AG08395 (cell line): ENCODE results near the gene CER1.
"Not testable (repeated sequence)": the region's sequence is repeated elsewhere in the genome, so short reads cannot be mapped to it uniquely, and the experiment has no call there.

Experiments used
- DNase-seq: peaks from one replicate; pipeline ENCODE4 v3.0.0; 2012; ENCODE audit warnings: mixed read lengths, low spot score

The CER1 gene

GRCh38 chr9:14715102-14715501 is 7.4 kb downstream of the CER1 start:
- DNase-seq, result no peak

DNA sequence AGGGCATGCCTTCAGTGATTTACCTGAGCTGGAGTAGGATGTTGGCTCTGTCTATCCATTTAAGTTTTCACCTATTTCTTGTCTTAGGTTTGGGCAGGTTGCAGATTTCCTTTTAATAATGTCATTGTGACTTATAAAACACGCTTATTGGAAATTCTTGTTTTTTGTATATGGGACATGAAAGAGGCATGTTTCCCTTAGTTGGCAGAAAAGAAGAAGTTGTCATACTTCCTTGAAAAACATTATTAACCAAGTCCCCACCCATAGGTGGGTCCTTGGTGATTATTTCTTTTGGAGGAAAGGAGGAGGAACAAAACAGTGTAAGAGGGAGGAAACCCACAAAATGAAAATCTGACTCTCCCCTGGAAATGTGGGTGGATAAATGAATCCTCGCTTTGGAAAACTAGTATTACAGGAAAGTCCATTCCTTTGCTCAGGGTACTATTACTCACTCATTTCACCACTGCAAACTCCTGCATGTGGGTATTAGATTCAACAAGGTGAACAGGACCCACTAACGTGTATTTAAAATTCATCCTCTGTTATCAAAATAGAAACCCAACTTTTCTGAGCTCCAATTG is 9.3 kb downstream of the CER1 start:
- DNase-seq, result no peak

GRCh38 chr9:14710804-14711203 is 11.7 kb downstream of the CER1 start:
- no peak for DNase-seq

GRCh38 chr9:14706530-14707140 is 15.9 kb downstream of the CER1 start:
- no peak for DNase-seq

DNA sequence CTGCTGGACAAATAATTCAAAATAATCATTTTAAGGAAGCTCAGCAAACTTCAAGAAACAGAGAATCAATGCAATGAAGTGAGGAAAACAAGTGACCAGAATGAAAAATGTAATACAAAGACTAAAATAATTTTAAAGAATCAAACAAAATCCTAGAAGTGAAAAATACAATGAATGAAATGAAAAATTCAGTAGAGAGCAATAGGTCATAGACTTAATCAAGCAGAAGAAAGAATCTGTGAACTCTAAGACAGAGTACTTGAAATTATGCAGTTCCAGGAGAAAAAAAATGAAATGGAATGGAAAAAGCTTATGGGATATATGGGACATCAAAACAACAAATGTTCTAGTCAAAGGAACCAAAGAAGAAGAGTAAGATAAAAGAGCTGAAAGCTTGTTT is 17.5 kb downstream of the CER1 start:
- DNase-seq, result no peak

DNA sequence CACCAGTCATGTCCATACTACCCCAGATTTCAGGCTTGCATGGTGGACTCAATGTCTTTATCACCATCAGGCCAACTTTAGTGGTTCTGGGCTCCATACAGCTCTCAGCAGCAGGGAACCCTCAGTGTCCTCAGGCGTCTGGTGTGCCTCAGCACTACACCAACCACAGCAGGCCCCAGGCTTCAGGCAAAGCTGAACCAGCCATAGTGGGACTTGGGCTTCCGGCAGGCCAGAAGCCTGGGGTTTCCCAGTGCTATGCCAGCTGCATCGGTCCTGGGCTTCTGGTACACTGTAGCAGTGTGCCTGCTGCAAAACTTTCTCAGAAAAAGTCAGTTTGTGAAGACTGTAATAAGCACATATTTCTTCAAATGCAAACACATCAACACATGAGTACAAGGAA is 18.3 kb downstream of the CER1 start:
- no peak for DNase-seq

- no peak for DNase-seq
These were observed 20.3 kb downstream of the CER1 start for GRCh38 chr9:14702200-14702720.

GRCh38 chr9:14693251-14693861 is 29.2 kb downstream of the CER1 start, which contains the start of gene ZDHHC21:
TSS of gene ZDHHC21 (minus strand) at chr9:14693432. CDS start at chr9:14674340, 19,092 bp downstream.
- peak; percentile 77 for DNase-seq

GRCh38 chr9:14692470-14693250 is 29.9 kb downstream of the CER1 start:
- DNase-seq, result peak; percentile 22

- DNase-seq, result no peak
These were observed 31.4 kb downstream of the CER1 start for GRCh38 chr9:14690948-14691730.

DNA sequence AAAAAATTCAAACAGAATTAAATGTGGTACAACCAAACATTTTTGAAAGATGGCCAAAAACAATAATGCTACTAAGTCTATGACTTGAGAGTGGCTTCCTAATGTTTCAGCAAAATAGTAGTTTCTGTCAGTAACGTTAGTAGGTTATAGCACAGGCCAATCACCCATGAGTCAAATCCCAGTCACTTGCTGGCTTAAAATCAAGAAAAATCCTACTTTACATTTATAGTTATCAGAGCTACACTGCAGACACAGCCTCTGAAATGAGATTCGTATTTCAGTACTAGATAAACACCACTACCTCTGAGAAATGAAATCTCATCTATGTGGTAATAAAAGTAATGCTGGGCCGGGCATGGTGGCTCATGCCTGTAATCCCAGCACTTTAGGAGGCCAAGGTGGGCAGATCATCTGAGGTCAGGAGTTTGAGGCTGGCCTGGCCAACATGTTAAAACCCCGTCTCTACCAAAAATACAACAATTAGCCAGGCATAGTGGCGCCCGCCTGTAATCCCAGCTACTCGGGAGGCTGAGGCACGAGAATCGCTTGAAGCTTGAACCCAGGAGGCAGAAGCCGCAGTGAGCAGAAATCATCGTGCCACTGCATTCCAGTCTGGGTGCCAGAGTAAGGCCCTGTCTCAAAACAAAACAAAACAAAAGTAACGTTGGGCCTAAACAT is 35.4 kb downstream of the CER1 start:
- DNase-seq, result peak; percentile 49

GRCh38 chr9:14686168-14686567 is 36.4 kb downstream of the CER1 start:
- no peak for DNase-seq

DNA sequence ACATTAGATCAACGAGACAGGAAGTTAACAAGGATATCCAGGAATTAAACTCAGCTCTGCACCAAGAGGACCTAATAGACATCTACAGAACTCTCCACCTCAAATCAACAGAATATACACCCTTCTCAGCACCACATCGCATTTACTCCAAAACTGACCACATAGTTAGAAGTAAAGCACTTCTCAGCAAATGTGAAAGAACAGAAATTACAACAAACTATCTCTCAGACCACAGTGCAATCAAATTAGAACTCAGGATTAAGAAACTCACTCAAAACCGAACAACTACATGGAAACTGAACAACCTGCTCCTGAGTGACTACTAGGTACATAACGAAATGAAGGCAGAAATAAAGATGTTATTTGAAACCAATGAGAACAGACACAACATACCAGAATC is 39.9 kb downstream of the CER1 start:
- DNase-seq, result not testable (repeated sequence)

DNA sequence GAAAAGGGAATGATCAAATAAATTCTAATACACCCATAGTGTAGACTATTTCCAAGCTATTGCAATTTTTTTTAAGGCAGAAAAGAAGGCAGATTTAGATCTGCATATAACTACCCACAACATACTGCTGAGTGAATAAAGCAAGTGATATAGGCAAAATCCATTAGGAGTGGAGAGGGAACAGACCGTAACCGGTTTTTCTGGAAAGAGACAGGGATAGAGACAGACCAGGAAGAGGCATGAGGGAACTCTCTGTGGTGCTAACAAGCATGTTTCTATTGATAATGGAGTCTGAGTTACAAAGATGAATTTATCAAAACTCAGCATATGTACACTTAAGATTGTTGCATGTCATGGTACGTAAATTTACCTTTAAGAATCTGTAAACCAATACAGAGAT is 43.8 kb downstream of the CER1 start:
- DNase-seq, result no peak

- DNase-seq, result no peak
These were observed 44.7 kb downstream of the CER1 start for GRCh38 chr9:14677872-14678271.

DNA sequence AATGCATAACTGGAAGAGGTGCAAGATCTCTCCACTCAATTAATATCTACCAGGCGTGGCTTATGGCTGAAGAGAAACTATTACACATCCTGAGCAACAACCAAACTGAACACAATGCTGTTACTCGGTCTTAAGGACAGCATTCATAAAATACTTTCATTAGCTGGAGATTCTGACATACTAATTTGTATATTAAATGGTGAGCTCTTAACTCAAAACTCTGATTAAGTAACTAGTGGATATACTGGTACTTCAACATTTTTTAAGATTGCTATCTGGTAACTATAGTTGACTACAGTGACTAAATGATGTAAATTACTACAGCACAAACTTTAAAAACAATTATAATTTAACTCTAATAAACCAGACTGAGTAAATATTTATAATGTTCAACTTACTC is 45.1 kb downstream of the CER1 start:
- DNase-seq, result no peak

DNA sequence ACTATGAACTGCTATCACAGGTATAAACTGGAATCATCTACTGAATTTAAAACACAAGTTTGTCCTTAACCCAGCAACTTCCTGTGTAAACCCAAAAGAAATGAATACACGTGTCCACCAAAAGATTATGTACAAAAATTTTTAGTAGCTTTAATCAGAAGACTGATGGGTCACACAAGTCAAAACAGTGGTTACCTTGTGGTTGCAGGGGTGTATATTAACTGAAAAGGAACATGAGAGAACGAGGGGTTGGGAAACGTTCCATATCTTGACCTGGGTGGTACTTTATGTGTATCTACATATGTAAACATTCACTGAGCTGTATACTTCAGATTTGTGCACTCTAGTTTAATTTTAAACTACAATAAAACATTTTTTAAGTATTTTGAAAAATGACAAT is 47.9 kb downstream of the CER1 start:
- no peak for DNase-seq

- DNase-seq, result no peak
These were observed 51.2 kb downstream of the CER1 start for GRCh38 chr9:14671377-14671776.

GRCh38 chr9:14670718-14671117 is 51.8 kb downstream of the CER1 start:
- peak; percentile 9 for DNase-seq
